GM18951 (cell line): ENCODE data around the gene PRDM2.
"Not testable (repeated sequence)": the region's sequence is repeated elsewhere in the genome, so short reads cannot be mapped to it uniquely, and the experiment has no call there.

ENCODE experiments used
- POLR2A ChIP-seq: IDR thresholded peaks from 4 replicates; pipeline ENCODE4 v1.6.1; 2011; ENCODE audit warnings: mild to moderate bottlenecking; ENCODE audit not compliant: insufficient read length, insufficient read depth; ENCODE audit errors: extremely low read depth
- in situ Hi-C: fragments of 300-500 bp; cut with MboI; formaldehyde crosslinking; loops from one replicate; pipeline ENCODE4 v1.12.0; 2022; ENCODE audit warnings: low sequenced_read_pairs, mixed read lengths, inconsistent platforms; ENCODE audit not compliant: unreplicated experiment

PRDM2 gene

GRCh38 chr1:13703128-13703513, 3.1 kb downstream of the PRDM2 start:
- TF ChIP-seq POLR2A, result no peak
- in situ Hi-C loops, result no loop called here

- in situ Hi-C loops, result no loop called here
- no peak for TF ChIP-seq POLR2A
Measured at GRCh38 chr1:13703558-13704490, 3.8 kb downstream of the PRDM2 start.

GRCh38 chr1:13706046-13706445, 6.1 kb downstream of the PRDM2 start:
- TF ChIP-seq POLR2A, result no peak
- in situ Hi-C loops, result no loop called here

- TF ChIP-seq POLR2A, result no peak
- in situ Hi-C loops, result no loop called here
Measured at GRCh38 chr1:13707164-13707563, 7.2 kb downstream of the PRDM2 start.

GRCh38 chr1:13708380-13708982, 8.5 kb downstream of the PRDM2 start:
- in situ Hi-C loops, result no loop called here
- TF ChIP-seq POLR2A, result no peak

- in situ Hi-C loops, result no loop called here
- no peak for TF ChIP-seq POLR2A
Measured at GRCh38 chr1:13710086-13710485, 10.1 kb downstream of the PRDM2 start.

- no peak for TF ChIP-seq POLR2A
- in situ Hi-C loops, result no loop called here
Measured at GRCh38 chr1:13714851-13715250, 14.9 kb downstream of the PRDM2 start.

- in situ Hi-C loops, result not testable (repeated sequence)
Measured at GRCh38 chr1:13715616-13716287, 15.8 kb downstream of the PRDM2 start.

- in situ Hi-C loops, result no loop called here
- no peak for TF ChIP-seq POLR2A
Measured at GRCh38 chr1:13722808-13723360, 22.9 kb downstream of the PRDM2 start.

- in situ Hi-C loops, result no loop called here
- no peak for TF ChIP-seq POLR2A
Measured at GRCh38 chr1:13723810-13724209, 23.8 kb downstream of the PRDM2 start.

- TF ChIP-seq POLR2A, result no peak
- in situ Hi-C loops, result no loop called here
Measured at GRCh38 chr1:13725714-13726175, 25.8 kb downstream of the PRDM2 start.

GRCh38 chr1:13728091-13728715, 28.2 kb downstream of the PRDM2 start:
- in situ Hi-C loops, result no loop called here
- TF ChIP-seq POLR2A, result no peak

- in situ Hi-C loops, result no loop called here
- TF ChIP-seq POLR2A, result no peak
Measured at GRCh38 chr1:13730291-13730690, 30.3 kb downstream of the PRDM2 start.
